Activated naive CD8-positive, alpha-beta T cell treated with anti-CD3 and anti-CD28 coated beads, Interleukin-2, amount 10 ng/mL, durations not matched to agents 7 days and 5 days (primary cell): ENCODE results near the gene C15orf62. TPM values are rescaled to one million over a fixed set of nuclear protein-coding genes. Genes with fewer than 3 reads are reported as not detected.
A peak's percentile ranks its signal among the peaks of the same experiment; 100 is the strongest.

Experiments
- ATAC-seq: fragments of 150-1000 bp; cut with Tn5 transposase; one replicate; pipeline ENCODE4 v1.10.0; 2021; ENCODE audit warnings: low read depth, moderate library complexity
- POLR2A ChIA-PET: fragments of 350-600 bp; sonication (Branson Sonifier 250); formaldehyde crosslinking; loops from one replicate; lab custom pipeline; 2021; ENCODE audit warnings: antibody characterized with exemption; lab: Charles Lee
- DNase-seq: peaks from one replicate; pipeline ENCODE4 v3.0.0; 2021
- H3K27ac Mint-ChIP-seq: one replicate; pipeline ENCODE4 v1.8.0; 2022; ENCODE audit warnings: mild to moderate bottlenecking, mixed read lengths
- H3K27me3 Mint-ChIP-seq: one replicate; pipeline ENCODE4 v1.8.0; 2022; ENCODE audit warnings: mild to moderate bottlenecking, moderate library complexity, mixed read lengths
- H3K36me3 Mint-ChIP-seq: one replicate; pipeline ENCODE4 v1.8.0; 2021; ENCODE audit warnings: mild to moderate bottlenecking, mixed read lengths
- H3K4me1 Mint-ChIP-seq: one replicate; pipeline ENCODE4 v1.8.0; 2021; ENCODE audit warnings: mixed read lengths
- H3K4me3 Mint-ChIP-seq: one replicate; pipeline ENCODE4 v1.8.0; 2022; ENCODE audit warnings: mild to moderate bottlenecking, moderate library complexity, mixed read lengths
- H3K9me3 Mint-ChIP-seq: one replicate; pipeline ENCODE4 v1.8.0; 2021; ENCODE audit warnings: mixed read lengths
- total RNA-seq, 2 experiments: library from RNA; stranded (reverse); gene quantifications; one replicate each; pipeline ENCODE4 v1.2.3, GENCODE V29; 2021

The C15orf62 gene
- total RNA-seq, 2 experiments from 2014 or later: 2.4 TPM

DNA sequence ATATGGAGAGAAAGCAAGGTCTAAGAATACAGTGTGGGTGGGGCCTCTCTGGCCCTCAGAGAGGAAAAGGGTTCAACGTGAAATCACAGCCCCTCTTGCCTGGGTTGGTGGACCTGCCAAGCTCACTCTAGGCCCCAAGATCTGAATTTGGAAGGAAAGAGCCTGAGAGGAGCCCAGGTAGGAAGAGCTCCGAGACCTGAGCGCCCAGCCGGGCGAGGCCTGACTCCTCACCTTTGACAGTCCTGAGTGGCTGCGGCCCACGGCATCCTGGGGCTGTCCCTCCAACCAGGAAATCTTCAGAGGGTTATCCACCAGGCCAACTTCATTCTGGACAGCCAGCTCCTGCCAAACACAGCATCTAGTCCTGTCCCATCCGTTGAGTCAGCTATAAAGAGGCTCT, 3.7 kb downstream of the C15orf62 start:
- H3K4me3 Mint-ChIP-seq: no peak overlapping the region
- peaks cover 23% of the 10 kb centered on the region for H3K4me1 Mint-ChIP-seq
- H3K27ac Mint-ChIP-seq: no peak overlapping the region
- DNase-seq (no peak), ATAC-seq (no peak)
- POLR2A ChIA-PET: interaction anchor here (1.1 kb wide), 1 partner anchor 79 kb away, joined by 3 read pairs; no protein-coding TSS in a partner anchor
- no peaks in the 10 kb centered on the region for H3K27me3 Mint-ChIP-seq
- no peaks in the 10 kb centered on the region for H3K9me3 Mint-ChIP-seq
- H3K36me3 Mint-ChIP-seq: peaks cover 14% of the 10 kb centered on the region

DNA sequence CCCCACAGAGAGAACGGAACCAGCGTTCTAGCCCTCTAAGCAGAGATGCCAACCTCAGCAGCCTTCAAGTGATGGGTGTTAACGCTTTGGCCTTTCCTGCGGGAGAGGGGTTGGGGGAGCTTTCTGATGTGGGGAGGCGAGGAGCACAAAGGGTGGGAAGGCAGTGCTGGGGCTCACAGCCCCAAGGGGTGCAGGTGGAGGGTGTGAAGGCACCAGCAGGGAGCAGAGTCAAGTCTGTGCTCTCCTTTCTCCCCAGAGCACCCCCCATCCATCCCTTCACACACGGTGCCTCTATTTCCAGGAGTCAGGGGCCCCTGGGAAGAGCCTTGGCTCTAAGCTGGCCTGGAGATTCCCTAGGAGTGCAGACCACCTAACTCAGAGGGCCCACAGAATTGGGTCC, 4.1 kb downstream of the C15orf62 start:
- ATAC-seq: no peak
- no peaks in the 10 kb centered on the region for H3K9me3 Mint-ChIP-seq
- no peaks in the 10 kb centered on the region for H3K27me3 Mint-ChIP-seq
- peaks cover 20% of the 10 kb centered on the region for H3K4me1 Mint-ChIP-seq
- no peak for DNase-seq
- no peak overlapping the region for H3K4me3 Mint-ChIP-seq
- peaks cover 13% of the 10 kb centered on the region for H3K36me3 Mint-ChIP-seq
- POLR2A ChIA-PET: interaction anchor here (0.5 to 1.1 kb wide), 2 partner anchors 19 to 79 kb away, joined by 3 read pairs; no protein-coding TSS in a partner anchor
- no peak overlapping the region for H3K27ac Mint-ChIP-seq

DNA sequence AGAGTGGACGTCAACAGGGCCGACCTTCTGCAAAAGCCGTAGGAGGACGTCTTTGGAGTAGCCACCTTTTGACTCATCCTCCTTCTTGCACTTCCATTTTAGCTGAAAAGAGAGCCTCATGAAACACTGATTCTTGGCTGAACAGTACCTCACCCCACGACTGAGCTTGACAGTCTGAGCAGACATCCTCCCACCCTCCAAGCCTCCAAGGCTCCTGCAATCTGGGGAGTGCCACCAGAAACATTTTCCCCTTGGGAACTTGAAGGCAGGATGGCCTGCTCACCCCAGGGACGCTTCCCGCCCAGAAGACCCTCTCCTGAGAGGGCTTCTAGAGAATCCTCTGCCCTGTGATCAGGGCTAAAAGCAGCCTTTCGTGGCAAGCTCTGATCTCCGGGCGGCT, 5.2 kb downstream of the C15orf62 start:
- POLR2A ChIA-PET: no interaction called here
- DNase-seq (no peak), ATAC-seq (no peak)
- no peak overlapping the region for H3K27ac Mint-ChIP-seq
- no peaks in the 10 kb centered on the region for H3K27me3 Mint-ChIP-seq
- H3K4me1 Mint-ChIP-seq: peaks cover 15% of the 10 kb centered on the region
- H3K4me3 Mint-ChIP-seq: no peak overlapping the region
- no peaks in the 10 kb centered on the region for H3K9me3 Mint-ChIP-seq
- peaks cover 18% of the 10 kb centered on the region for H3K36me3 Mint-ChIP-seq

DNA sequence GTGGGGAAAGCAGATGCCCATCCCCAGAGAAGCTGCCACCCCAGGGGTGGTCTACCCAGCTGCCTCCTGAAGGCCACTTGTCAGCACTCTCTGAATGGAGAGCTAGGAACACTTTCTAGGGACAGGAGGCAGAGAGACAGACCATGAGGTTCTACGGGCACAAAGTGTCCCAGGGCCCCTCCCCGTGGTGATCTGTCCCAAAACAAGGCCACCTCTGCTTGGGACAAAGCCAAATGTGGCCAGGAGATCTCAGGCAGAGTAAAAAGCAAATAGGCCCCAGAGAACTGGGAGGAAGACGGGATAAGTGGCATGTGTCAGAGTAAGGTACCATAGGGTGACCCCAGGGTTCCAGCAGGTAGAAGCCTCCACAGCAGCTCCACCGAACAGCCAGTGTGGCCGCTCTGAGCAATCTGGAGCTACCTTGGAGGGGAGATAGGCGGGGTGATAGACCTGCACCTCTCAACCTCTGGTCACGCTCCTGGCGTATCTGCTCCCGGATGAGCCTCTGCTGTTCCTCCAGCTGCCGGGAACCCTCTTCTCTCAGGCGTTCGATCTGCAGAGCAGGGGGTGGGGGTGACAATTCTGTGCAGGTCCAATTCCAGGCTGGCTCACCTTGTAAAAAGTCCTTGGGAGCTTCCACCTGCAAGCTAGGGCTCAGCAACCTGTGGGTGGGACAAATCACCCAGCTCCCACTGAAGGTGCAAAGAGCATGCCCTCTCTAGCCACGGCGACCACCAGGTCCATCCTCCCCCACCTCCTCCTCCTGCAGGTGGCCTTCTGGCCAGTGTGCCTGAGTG, 6.2 kb downstream of the C15orf62 start:
- no peak overlapping the region for H3K4me3 Mint-ChIP-seq
- DNase-seq (no peak), ATAC-seq (no peak)
- no peaks in the 10 kb centered on the region for H3K27me3 Mint-ChIP-seq
- POLR2A ChIA-PET: interaction anchor here (0.6 to 1.3 kb wide), 2 partner anchors 9 to 30 kb away, joined by 3 read pairs; no protein-coding TSS in a partner anchor
- peaks cover 18% of the 10 kb centered on the region for H3K36me3 Mint-ChIP-seq
- no peaks in the 10 kb centered on the region for H3K9me3 Mint-ChIP-seq
- H3K27ac Mint-ChIP-seq: no peak overlapping the region
- H3K4me1 Mint-ChIP-seq: peaks cover 12% of the 10 kb centered on the region

DNA sequence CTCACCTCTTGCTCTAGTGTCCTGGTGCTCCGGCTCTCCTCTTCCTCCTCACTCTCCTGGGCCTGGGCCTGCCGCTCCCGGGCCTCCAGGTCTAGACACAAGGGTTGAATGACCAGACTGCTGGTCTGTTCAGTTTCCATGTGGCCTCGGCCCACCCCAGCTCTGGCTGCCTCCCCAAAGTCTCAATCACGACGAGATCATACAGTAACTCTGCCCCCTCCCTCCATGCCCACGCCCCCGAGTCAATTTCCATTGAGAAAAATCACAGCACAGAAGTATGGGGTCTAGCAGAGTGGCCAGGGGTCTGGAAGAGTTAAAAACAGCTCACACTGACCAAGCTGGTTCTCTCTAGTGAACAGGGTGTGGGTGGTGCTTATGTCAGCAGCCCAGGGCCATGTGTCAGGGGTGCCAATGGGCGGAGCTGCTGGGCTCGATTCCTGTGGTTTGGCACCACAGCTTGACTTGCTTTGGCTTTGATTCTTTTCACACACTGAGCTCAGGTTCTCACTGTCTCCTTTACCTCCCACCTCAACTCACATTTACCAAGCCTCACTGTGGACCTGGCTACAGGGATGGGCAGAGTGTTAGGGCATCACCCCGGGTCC, 6.9 kb downstream of the C15orf62 start:
- ATAC-seq: peak; percentile 58
- no peak overlapping the region for H3K4me3 Mint-ChIP-seq
- no peak for DNase-seq
- peaks cover 18% of the 10 kb centered on the region for H3K36me3 Mint-ChIP-seq
- H3K27me3 Mint-ChIP-seq: no peaks in the 10 kb centered on the region
- peak overlapping the region; percentile 39 for H3K27ac Mint-ChIP-seq
- POLR2A ChIA-PET: interaction anchor here (1.3 to 1.4 kb wide), 2 partner anchors 10 to 82 kb away, joined by 3 to 5 read pairs; partner anchors contain the start of gene RAD51
- peaks cover 12% of the 10 kb centered on the region for H3K4me1 Mint-ChIP-seq
- H3K9me3 Mint-ChIP-seq: no peaks in the 10 kb centered on the region

DNA sequence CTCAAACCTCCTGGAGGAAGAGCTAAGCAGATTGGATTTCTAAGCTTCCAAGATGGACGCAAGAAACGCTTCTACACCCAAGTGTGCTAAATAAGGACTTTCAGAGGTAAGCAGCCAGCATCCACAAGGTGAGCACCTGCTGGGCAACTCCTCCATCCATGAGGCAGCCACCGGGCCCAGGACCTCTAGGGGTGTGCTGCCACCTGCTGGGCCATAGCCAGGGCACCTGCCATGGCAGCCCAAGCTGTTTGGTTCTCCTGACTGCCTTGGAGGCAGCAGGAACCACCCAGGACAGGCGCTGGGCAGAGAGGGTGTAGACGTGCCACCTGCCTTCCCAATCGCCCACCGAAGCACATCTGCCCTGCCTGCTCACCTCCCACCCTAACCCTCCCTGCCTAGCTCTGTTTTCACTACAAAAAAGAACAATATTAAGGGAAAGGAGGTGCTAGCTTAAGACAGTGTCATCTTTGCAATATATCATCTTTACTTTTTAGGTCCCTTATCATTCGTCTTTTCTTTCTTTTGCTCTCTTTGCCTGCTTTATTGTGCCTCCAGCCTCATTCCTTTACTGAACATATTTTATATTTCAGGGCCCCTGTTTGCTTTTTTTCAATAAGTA, 12.9 kb downstream of the C15orf62 start:
- Mint-ChIP-seq H3K4me3 (no peak overlapping the region), H3K9me3 (no peaks in the 10 kb centered on the region), H3K27ac (no peak overlapping the region), H3K4me1 (peaks cover 27% of the 10 kb centered on the region), H3K36me3 (peaks cover 6% of the 10 kb centered on the region), H3K27me3 (no peaks in the 10 kb centered on the region)
- ATAC-seq: peak; percentile 91
- DNase-seq: peak; percentile 83
- POLR2A ChIA-PET: interaction anchor here (0.6 to 1.3 kb wide), 6 partner anchors 14 to 1401 kb away, joined by 3 to 6 read pairs (median 4); partner anchors contain the start of genes C15orf62, RAD51 and ZFYVE19

DNA sequence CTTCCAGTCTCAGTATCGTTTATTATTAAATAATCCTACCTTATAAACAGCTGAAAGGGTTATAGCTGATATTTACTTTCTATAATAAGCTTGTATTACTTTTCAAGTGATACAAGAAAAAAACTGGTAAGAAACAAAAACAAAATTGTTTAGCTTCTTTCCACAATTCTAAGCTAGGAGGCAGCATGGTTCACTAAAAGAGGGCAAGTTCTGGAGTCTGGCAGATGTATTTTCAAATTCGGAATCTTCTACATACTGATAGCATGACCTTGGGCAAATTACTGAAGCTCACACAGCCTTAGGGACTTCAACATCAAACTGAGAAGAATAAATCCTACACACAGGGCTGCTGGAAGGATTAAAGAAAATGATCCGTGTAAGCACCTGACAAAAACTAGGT, 15.4 kb downstream of the C15orf62 start:
- POLR2A ChIA-PET: interaction anchor here (0.9 kb wide), 1 partner anchor 23 kb away, joined by 3 read pairs; no protein-coding TSS in a partner anchor
- ATAC-seq (no peak), DNase-seq (no peak)
- H3K36me3 Mint-ChIP-seq: peaks cover 2% of the 10 kb centered on the region
- no peaks in the 10 kb centered on the region for H3K9me3 Mint-ChIP-seq
- H3K27ac Mint-ChIP-seq: no peak overlapping the region
- no peak overlapping the region for H3K4me3 Mint-ChIP-seq
- no peaks in the 10 kb centered on the region for H3K27me3 Mint-ChIP-seq
- peaks cover 32% of the 10 kb centered on the region for H3K4me1 Mint-ChIP-seq

DNA sequence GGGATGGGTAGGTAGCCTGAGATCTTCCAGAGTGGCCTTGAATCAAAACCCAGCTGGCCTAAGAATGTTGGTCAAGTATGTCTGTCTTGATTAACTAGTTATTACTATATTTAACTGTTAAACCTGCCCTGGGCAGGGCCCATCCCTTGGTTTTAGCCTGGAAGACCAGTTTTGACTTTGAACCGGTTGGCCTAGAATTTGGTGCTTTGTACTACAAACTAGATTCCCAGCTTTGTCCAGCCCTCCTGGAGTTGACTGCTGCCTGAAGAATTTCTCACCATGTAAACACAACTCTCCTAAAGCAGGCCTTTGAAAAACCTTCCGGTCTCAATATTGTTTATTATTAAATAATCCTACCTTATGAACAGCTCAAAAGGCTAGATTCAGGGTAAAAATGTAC, 16.0 kb downstream of the C15orf62 start:
- ATAC-seq (no peak), DNase-seq (no peak)
- H3K27me3 Mint-ChIP-seq: no peaks in the 10 kb centered on the region
- no peak overlapping the region for H3K4me3 Mint-ChIP-seq
- peaks cover 2% of the 10 kb centered on the region for H3K36me3 Mint-ChIP-seq
- no peaks in the 10 kb centered on the region for H3K9me3 Mint-ChIP-seq
- H3K4me1 Mint-ChIP-seq: peaks cover 32% of the 10 kb centered on the region
- POLR2A ChIA-PET: interaction anchor here (1.2 kb wide), 1 partner anchor 21 kb away, joined by 3 read pairs; no protein-coding TSS in a partner anchor
- no peak overlapping the region for H3K27ac Mint-ChIP-seq

DNA sequence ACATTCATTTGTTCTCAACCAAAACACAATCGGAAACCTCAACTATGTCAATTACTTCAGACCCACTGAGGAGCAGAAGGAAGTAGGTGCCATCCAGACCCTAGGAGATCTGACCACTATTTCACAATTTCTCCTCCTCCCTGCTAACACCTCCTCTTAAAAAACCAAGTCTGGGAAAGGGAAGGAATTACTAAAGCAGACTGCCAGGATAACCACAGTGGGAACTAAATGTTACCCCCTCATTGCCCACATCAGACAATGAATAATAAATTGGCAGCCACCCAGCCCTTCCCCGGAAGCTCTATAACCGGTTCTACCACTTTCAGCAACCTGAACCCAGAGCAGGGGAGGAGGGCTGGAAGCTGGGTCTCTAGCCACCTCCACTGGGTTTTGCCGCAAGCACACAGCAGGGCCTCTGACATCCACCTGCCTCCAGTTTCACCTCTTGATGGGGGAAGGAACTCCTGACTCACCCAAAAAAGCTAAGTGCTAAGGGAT, 17.6 kb downstream of the C15orf62 start:
- Mint-ChIP-seq H3K4me1 (peaks cover 32% of the 10 kb centered on the region), H3K4me3 (peak overlapping the region; percentile 25), H3K9me3 (no peaks in the 10 kb centered on the region), H3K27me3 (no peaks in the 10 kb centered on the region), H3K27ac (peak overlapping the region; percentile 75), H3K36me3 (peaks cover 2% of the 10 kb centered on the region)
- POLR2A ChIA-PET: interaction anchor here (0.5 to 1.9 kb wide), 4 partner anchors 19 to 93 kb away, joined by 6 to 9 read pairs (median 7); partner anchors contain the start of genes DNAJC17, GCHFR, RAD51 and ZFYVE19
- DNase-seq: no peak
- ATAC-seq: peak; percentile 77

DNA sequence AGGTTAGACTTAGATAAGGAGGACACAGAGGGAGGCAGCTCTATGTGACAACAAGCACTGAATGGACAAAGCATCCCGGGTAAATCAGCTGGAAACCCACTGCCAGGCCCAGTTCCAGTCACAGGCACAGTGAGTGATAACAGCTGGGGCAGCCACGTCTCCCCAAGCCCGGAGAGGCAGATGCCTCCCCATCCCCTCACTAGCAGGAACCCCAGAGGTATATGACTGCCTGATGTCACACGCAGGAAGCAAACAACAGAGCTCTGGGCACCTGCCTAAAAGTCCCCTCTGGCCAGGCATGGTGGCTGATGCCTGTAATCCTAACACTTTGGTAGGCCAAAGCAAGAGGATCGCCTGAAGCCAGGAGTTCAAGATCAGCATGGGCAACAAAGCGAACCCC, 18.2 kb downstream of the C15orf62 start:
- H3K4me3 Mint-ChIP-seq: peak overlapping the region; percentile 25
- H3K9me3 Mint-ChIP-seq: no peaks in the 10 kb centered on the region
- DNase-seq (no peak), ATAC-seq (peak; percentile 38)
- POLR2A ChIA-PET: interaction anchor here (1.4 to 1.9 kb wide), 3 partner anchors 19 to 93 kb away, joined by 7 to 9 read pairs (median 7); partner anchors contain the start of genes DNAJC17, GCHFR, RAD51 and ZFYVE19
- no peaks in the 10 kb centered on the region for H3K27me3 Mint-ChIP-seq
- peaks cover 2% of the 10 kb centered on the region for H3K36me3 Mint-ChIP-seq
- H3K4me1 Mint-ChIP-seq: peaks cover 26% of the 10 kb centered on the region
- H3K27ac Mint-ChIP-seq: peak overlapping the region; percentile 75

DNA sequence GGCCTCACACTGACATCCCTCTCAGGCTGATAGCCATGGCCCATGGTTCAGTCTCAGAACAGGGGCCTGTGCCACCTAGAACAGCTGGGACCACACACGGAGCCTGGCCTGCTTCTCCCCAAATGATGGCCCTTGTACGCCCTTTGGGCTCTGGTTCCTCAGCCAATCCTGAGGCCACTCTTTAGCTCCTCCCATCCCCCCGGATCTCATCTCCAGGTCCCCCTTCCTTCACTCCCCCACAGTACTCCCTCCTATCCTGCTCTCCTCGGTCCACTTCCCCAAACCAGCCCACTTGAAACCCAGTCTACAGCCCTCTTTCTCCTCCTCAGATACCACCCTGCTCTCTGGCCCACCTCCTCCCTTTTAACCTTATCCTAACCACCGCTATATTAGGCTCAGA, 19.3 kb downstream of the C15orf62 start:
- no peak for ATAC-seq
- H3K27ac Mint-ChIP-seq: peak overlapping the region; percentile 6
- peaks cover 23% of the 10 kb centered on the region for H3K4me1 Mint-ChIP-seq
- POLR2A ChIA-PET: interaction anchor here (0.5 to 1.9 kb wide), 2 partner anchors 25 to 732 kb away, joined by 3 to 7 read pairs; partner anchors contain the start of gene GCHFR
- no peaks in the 10 kb centered on the region for H3K27me3 Mint-ChIP-seq
- H3K9me3 Mint-ChIP-seq: no peaks in the 10 kb centered on the region
- no peak for DNase-seq
- H3K36me3 Mint-ChIP-seq: peaks cover 6% of the 10 kb centered on the region
- H3K4me3 Mint-ChIP-seq: no peak overlapping the region

DNA sequence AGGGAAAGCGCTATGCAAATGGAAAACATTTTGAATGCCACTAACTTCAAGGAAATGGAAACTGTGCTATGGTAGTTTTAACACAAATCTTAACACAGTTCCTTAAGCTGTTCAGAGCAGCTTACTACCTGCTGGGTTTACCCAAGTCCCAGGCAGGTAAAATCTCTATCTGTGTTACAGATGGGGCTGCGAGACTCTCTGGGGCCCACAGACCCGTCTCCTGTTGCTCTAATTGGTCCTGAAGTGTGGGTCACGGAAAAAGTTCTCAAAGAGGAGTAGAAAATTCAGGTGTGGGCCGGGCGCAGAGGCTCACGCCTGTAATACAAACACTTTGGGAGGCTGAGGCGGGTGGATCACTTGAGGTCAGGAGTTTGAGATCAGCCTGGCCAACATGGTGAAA, 20.2 kb downstream of the C15orf62 start:
- H3K4me1 Mint-ChIP-seq: peaks cover 23% of the 10 kb centered on the region
- POLR2A ChIA-PET: interaction anchor here (0.6 to 0.7 kb wide), 4 partner anchors 16 to 87 kb away, joined by 3 to 6 read pairs (median 4); no protein-coding TSS in a partner anchor
- no peak overlapping the region for H3K27ac Mint-ChIP-seq
- DNase-seq (no peak), ATAC-seq (no peak)
- no peaks in the 10 kb centered on the region for H3K27me3 Mint-ChIP-seq
- peaks cover 6% of the 10 kb centered on the region for H3K36me3 Mint-ChIP-seq
- H3K4me3 Mint-ChIP-seq: no peak overlapping the region
- H3K9me3 Mint-ChIP-seq: no peaks in the 10 kb centered on the region

DNA sequence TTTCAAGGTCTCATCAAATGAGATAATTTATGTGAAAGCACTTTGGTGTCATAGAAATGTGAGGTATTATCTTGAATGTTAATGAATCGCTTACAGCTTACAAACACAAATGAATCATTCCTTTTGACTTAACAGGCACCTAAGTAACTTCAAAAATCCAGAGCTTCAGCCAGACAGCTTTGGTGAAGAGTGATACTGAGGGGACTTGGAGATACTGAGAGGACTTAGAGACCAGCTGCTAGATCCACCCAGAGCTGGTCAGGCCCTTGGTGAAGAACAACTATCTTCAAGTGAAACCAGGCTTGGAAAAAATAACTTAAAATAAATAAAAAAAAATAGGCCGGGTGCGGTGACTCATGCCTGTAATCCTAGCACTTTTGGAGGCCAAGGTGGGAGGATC, 20.9 kb downstream of the C15orf62 start:
- ATAC-seq: no peak
- POLR2A ChIA-PET: no interaction called here
- no peak overlapping the region for H3K4me3 Mint-ChIP-seq
- peaks cover 6% of the 10 kb centered on the region for H3K36me3 Mint-ChIP-seq
- H3K27me3 Mint-ChIP-seq: no peaks in the 10 kb centered on the region
- H3K4me1 Mint-ChIP-seq: peaks cover 23% of the 10 kb centered on the region
- no peak overlapping the region for H3K27ac Mint-ChIP-seq
- no peaks in the 10 kb centered on the region for H3K9me3 Mint-ChIP-seq
- DNase-seq: no peak
